G401.6 (cell line): ENCODE data around the gene SPOCK1.

Source experiments
- FAIRE-seq: peaks from 2 replicates; lab custom pipeline; 2012; peaks lifted over from hg19 to GRCh38; lab: Jason Lieb, UNC

SPOCK1 gene

GRCh38 chr5:137441476-137441875 is 57.6 kb downstream of the SPOCK1 start:
- no peak for FAIRE-seq

- no peak for FAIRE-seq
Measured at GRCh38 chr5:137440795-137441194, 58.3 kb downstream of the SPOCK1 start.

DNA sequence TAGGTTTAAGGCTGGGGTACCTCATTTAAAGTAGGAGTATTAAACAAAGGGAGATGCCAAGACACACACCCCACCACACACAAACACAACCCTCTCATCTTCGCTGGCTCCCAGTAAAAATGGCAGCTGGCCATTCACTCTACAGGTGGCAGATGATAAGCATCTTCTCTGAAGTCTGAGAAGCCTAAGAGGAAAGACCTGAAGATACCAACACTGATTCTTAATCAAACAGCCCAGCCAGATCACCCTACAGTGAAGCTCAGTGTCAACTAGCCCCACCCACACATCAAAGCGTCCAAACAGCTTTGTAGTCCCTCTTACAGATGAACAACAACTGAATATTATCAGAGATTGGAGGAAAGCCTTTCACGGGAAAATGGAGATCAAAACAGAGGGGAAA is 59.5 kb downstream of the SPOCK1 start:
- no peak for FAIRE-seq

GRCh38 chr5:137438932-137439331 is 60.2 kb downstream of the SPOCK1 start:
- no peak for FAIRE-seq

- FAIRE-seq: no peak
Measured at GRCh38 chr5:137437774-137438173, 61.4 kb downstream of the SPOCK1 start.

GRCh38 chr5:137433539-137433938 is 65.6 kb downstream of the SPOCK1 start:
- FAIRE-seq: no peak

GRCh38 chr5:137432376-137432775 is 66.8 kb downstream of the SPOCK1 start:
- FAIRE-seq: no peak

- FAIRE-seq: no peak
Measured at GRCh38 chr5:137431051-137431450, 68.1 kb downstream of the SPOCK1 start.

GRCh38 chr5:137415231-137415681 is 83.9 kb downstream of the SPOCK1 start:
- FAIRE-seq: no peak

DNA sequence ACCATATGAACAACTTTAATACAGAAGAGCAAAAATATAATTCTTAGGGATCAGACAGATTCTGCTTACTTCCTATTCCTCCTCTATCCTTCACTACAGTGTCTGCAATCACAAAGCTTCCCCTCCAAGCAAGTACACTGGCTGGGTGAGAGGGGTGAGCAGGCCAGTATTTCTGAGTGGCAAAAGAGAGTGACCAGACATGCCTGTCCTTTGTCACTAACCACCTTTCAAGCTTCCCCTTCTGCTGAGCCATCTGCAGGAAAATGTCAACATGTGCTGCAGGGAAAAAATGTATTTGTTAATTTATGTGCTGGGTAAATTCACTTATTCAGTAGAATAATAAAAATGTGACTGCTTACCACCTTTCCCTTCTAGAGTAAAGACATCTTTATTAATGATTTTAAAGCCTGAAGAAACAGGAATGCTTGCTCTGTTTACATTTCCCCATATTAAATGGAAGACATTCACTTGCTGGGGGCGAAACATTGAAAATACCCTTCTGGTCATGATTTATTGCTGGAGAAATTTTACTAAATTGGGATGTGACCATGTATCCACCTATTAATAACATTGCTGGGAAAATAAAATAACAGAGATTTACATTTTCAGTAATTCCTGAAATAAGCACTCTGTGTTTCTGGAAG is 84.9 kb downstream of the SPOCK1 start:
- no peak for FAIRE-seq

DNA sequence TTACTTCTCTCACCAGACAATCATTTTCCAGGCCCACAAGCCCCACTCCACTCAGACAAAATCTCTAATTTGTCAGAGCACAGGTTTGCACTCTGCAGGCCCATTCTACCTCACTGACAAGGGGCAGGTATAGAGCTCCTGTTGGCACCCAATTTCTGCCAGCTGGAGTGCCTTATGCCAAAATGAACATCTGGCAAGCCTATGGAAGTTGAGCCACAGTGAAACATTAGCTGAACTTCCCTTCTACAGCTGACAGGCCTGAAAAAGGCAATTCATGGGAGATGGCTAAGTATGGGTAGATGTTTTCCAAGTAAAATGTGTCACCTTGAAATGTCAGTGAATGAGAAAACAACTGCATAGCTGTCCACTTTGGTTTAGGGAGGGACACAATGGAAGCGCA is 87.0 kb downstream of the SPOCK1 start:
- FAIRE-seq: no peak

DNA sequence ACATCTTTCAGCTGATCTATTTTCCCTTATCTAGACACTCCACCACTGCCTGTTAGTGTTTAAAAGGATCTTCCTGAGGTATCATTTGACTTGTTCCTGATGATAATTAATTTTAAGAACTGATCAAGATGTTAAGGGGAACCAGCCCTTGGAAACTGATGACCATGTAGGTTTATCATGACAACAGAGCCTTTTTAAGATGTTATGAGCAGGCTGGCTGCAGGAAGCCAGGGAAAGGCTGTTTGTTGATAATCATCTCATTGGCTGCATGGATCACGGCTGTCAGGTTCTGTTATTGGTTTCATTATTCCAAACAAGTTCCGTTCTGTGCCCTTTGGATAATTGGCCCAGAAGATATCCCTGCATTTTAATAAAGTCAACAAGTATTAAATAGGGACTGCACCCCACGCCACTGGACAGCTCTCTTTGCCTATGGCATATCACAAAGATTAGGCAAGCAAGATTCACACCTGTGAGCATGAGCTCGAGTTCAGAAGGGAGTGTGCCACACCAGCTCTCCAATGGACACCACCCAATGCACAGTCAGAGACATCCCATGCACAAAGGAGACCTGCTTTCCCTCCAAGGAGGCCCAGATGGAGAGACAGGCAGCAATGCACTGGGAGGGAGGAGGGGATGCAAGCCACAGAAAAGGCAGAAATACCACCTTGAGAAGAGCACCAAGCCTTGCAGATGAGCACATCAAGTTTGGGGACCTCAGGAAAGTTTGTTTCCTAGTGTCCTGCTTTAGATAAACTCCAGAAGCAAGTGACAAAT is 88.7 kb downstream of the SPOCK1 start:
- no peak for FAIRE-seq

- FAIRE-seq: no peak
Measured at GRCh38 chr5:137409736-137410135, 89.4 kb downstream of the SPOCK1 start.

- no peak for FAIRE-seq
Measured at GRCh38 chr5:137407090-137407489, 92.0 kb downstream of the SPOCK1 start.

DNA sequence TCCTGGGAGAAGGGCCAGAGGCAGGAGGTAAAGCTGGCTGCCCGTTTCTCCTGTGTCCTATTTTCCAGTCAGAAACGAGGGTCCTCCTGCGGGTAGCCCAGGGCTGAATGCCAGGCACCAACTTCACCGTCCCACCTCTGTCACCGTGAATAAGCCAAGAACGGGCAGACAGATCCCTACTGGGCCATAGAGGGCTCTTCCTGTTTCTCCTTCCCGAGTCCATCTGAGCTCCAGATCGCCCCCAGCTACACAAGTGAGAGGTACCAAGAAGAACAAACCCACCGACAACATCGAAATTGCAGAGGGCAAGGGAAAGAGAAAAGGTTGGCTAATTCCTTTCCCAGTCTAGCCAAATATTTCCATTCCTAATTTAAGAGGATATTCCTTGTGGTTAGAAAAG is 93.7 kb downstream of the SPOCK1 start:
- no peak for FAIRE-seq

DNA sequence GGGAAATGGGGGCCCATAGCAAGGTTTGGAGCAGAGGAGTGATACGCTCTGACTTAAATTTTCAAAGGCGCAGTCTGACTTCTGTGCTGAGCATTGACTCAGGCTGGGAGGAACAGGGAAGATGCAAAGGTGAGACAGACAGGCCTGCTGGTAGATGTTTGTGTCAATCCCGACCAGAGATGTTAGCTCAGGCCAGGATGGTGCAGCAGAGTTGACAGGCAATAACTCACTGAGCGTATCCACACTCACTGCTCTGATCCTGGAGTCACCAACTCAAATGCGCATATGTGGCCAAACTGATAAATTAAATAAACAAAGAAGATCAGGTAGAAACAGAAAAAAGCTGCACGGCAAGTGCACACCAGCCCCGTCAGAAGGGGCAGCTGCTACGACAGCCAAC is 95.3 kb downstream of the SPOCK1 start:
- FAIRE-seq: no peak

GRCh38 chr5:137402436-137403187 is 96.5 kb downstream of the SPOCK1 start:
- no peak for FAIRE-seq

DNA sequence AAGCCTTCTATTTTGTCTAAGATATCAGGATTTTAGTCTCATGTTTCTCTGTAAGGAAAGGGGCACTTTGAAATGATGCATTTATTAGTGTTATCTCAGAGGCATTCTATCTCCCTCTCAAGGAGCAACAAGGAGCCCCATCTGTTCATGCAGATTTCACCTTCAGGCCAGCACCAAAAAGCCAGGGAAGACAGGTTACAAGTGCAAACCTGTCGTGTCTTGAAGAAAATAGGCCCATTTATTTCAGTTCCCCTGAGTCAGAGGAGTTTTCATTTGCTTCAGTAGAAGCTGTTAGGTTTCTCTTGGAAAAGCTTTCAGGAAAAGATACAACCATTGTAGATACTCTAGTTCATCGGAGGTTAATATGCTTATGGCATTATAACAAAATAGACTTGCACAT is 97.2 kb downstream of the SPOCK1 start:
- FAIRE-seq: no peak

GRCh38 chr5:137400571-137400970 is 98.6 kb downstream of the SPOCK1 start:
- no peak for FAIRE-seq

- no peak for FAIRE-seq
Measured at GRCh38 chr5:137399911-137400310, 99.2 kb downstream of the SPOCK1 start.

GRCh38 chr5:137398751-137399150 is 100.4 kb downstream of the SPOCK1 start:
- no peak for FAIRE-seq

GRCh38 chr5:137398154-137398553 is 101.0 kb downstream of the SPOCK1 start:
- no peak for FAIRE-seq
